HG02852 (cell line): ENCODE data around the gene MMD.
"Not testable (repeated sequence)": the region's sequence is repeated elsewhere in the genome, so short reads cannot be mapped to it uniquely, and the experiment has no call there.

Experiments used
- ATAC-seq: cut with Tn5 transposase; IDR thresholded peaks from one replicate; pipeline ENCODE4 v1.9.1; 2021; ENCODE audit warnings: mild to moderate bottlenecking, moderate library complexity; ENCODE audit not compliant: unreplicated experiment

Gene MMD

DNA sequence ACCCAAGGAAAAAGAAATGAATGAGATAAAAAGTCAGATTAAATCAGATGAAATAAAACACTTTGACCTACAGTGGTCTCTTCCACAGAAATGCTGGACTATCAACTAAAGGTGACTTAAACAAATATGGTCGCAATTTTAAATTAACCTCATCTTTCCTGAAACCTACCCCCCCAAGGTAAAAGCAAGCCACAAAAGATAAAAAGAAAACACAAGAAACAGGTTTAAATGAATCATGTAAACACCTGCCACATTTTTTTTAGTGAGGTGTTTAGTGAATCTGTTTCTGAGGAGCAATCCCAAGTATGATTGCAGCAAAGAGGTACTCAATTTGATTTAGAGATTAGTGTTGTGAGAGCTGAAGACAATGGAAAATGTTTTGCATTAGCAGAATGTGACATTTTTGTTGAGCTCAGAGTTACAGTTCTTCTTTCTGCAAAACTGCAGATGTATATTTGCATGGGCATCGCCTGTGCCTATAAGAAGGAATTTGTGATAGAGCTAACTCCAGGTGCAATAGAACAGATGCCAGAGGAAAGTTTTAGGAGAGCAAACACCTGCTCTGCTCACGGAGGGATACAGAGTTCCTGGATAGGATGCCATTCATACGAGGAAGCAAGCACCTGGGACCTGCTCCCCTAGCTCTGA lies 3.4 kb upstream of the MMD start:
- ATAC-seq = no peak

DNA sequence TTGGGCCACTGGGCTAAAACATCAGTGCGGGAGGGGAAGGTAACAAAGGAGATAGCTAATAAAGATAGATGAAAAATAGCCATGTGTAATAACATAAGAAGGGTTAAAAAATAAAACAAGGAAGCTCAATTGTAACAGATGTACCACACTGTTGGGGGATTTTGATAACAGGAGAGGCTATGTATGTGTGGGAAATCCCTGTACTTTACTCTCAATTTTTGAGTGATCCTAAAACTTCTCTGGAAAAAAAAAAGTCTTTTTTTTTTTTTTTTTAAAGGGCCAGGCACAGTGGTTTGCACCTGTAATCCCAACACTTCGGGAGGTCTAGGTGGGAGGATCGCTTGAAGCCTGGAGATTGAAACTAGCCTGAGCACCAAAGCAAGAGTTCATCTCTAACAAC lies 1.9 kb upstream of the MMD start:
- ATAC-seq = no peak

DNA sequence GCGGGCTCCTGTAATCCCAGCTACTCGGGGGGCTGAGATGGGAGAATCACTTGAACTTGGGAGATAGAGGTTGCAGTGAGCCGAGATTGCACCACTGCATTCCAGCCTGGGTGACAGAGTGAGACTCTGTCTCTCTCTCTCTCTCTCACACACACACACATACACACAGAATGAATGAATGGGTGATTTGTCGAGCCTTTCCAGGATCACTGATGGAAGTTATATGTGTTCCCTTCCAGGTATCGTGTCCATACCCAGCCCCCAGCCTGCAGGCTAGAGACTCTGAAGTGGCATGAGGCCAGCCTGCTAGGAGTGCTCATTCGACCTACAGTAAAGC lies 1.2 kb upstream of the MMD start:
- ATAC-seq = not testable (repeated sequence)

DNA sequence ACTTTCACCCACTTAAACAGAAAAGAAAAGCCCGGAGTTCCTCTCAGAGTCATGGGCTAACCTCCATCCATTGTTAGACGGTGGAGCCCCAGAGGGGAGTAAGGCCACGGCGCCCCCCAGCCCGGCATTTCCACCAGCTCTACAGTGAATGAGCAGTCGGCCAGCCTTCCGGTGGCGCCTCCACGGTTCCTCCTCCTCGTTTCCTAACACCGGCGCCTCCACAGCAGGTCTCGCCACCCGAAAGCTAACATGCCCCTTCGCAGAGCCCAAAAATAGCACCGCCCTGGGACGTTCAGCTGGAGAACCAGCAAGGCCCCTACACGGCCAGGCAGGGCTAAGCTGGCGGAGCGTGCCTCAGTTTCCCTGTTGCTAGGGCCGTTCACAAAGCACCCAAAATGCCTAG lies 858 bp downstream of the MMD start:
- no peak for ATAC-seq

DNA sequence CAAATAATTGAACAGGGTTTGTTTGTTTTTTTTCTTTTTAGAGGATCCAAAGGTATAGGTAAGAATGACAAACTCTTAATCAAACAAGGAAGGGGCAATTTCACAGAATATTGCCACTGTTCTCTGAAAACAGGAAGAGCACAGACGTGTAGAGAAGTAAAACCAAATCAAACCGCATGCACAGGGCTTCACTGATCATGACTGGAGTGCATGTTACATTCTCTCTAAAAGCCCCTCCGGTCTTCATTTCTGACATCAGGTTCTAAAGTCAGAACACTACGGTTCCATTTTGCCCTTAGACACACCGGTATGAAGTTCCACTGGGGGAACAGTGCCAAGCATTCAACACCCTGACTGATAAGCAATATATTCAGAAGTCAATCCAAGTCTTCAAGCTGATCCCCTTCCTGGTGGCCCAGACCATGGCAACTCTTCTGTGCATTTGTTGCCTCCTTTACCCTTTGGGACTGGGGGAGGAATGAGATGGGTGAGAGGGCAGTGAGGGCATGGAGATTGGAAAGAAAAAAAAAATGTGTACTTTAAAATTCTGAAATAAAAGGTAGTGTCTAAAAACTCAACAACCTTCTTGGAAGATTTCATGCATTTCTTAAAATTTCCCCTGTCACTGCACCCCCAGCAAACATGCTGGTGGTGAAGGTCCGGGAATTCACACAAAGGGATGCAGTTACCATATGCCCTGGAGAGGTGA lies 1.4 kb downstream of the MMD start:
- ATAC-seq = peak; percentile 33

DNA sequence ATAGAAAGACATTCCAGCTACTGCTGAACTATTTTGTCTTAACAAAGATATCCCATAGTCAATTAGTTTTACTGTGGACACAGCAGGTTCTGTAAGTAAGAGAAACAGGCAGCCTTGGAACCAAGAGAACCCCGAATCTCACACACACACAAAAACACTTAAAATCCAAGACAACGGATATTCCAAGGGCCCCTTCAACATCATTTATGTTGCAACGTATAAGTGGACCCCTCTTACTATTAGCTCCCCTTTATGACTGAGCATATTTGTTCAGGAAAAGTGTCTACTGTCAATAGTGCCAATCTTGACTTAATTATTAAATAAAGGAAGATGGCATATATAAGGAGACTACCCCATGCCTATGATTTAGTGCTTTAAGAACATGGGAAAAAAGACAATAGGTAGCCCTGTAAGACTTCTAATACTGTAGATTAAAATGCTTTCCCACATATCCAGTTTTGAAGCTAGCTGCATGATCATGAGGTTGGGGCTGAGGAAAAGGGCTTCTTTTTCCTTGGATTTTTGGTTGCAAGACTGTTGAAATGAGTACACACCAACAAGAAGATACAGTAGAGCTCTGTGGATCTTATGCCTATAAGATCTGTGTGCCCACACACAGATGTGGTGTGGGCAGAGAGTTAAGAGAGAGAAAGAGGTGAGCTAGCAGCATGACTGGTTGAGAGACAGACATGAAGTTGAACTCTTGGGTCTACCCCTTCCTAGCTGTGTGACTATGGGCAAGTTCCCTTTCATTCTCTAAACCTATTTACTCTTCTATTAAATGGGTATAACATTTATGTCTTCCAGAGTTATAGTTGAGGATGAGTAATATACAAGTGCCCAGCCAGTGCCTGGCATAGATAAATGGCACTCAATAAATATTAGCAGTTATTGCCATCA lies 3.0 kb downstream of the MMD start:
- no peak for ATAC-seq

DNA sequence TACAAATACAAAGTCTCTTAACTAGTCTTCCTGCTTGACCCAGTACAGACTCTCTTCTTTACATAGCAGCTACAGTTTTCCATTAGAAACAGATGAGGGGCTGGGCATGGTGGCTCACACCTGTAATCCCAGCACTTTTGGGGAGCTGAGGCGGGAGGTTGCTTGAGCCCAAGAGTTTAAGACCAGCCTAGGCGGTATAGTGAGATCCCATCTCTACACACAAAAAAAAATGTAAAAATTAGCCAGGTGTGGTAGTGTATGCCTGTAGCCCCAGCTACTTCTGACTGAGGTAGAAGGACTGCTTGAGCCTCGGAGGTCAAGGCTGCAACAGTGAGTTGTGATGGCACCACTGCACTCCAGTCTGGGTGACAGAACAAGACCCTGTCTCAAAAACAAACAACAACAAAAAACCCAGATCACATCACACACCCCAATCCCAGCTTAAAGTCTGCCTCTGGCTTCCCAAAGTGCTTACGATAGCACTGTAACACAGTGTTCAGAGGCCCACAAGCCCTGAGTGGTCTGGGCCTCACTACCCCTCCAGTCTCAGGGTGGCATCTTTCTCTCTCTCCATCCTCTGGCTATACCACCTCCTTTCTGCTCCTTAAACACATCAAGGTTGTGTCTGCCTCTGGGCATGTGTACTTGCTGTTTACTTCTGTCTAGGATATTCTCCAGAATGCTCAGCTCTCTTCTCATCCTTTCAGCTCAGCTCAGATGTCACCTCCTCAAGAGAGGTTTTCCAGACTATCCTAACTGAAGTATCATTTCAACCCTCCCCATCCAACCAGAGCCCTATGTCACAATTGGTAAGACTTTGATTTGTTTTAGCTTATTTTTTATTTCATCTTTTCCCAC lies 4.0 kb downstream of the MMD start:
- no peak for ATAC-seq

DNA sequence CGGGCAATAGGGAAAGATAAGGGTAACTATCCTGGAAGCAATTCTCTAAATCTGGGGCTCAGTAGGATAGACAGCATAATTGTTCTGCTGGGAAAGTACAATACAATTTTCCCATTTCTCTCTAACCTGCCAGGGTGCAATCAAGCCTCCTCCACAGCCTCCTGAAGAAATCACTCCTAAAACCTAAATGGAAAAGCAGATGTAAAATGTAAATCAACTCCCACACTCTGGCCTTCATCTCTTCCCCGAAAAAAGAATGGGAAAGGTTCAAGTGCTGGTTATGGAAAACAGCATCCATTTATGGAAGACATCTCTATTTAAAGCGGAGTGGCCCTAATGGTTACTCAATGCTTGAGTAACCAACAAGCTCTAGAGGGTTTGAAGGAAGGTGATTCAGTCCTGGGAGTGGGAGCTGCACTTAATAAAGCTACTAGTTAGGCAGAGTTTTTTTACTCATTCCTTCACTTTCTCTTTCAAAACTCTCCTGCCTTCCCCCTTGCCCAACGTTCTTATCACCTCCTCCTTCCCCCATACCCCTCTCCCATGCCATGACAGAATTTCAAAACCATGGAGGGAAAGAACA lies 5.1 kb downstream of the MMD start:
- ATAC-seq = no peak

DNA sequence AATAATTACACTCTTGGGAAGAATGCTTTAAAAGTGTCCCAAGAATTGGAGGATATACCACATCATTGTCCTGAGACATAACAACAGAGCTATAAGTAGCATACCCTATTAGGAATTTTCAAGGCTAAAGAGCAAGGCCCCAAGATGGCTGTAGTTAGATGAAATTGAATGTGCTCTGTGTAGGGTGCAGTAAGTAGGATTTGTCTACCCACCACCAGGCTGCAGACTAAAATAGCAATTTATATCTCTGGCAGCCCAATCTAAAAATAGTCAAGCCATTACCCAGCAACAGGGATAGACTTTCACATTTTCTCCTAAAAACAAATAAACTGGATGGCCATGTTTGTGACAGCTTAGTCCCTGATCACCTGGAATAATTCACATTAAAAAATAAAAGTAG lies 5.6 kb downstream of the MMD start:
- ATAC-seq = no peak

DNA sequence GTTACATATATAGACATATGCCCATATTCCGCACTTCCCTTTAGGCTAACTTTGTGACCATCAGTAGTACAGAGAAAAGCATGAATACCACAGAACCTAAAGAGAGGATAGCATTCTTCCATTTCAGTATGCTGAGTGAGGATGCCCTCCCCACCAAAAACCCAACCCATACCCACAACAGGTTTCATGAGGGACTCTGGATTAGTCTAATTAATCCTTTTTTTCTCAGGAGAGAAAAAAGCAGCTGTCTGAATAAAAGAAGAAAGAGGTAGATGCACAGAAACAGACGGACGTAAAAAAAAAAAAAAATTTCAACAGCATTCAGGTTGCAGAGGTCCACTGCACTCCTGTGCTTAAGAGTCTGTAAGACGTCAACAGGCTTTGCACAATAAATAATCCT lies 6.7 kb downstream of the MMD start:
- no peak for ATAC-seq

DNA sequence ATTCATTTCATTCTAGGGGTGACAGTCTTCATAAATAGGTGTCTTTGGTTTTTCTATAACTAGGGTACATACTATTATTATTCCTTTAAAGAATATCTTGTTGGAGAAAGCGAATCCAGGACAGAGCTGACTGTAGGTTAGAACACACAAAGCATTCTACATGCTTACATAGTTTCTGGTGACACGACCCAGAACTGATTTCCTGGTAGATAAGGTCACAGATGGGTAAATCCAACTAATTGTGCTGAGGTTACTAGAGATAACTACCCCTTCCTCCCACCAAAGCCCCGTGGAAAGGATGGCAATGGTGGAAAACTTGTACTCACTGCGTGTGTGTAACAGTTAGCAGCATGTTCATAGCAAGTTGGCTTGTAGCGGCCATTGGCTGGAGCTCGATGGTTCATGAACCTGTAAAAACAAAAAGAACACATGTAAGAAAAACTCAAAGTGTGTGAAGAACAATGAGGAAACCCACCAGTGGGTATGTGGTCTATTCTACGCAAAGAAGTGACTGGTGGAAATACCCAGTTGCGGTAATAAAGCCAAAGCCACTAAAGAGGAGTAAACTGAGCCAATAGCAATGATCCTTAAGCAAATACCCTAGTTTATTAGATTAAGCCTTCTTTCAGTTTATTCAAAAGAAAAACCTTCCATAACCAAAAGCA lies 7.7 kb downstream of the MMD start:
- no peak for ATAC-seq

DNA sequence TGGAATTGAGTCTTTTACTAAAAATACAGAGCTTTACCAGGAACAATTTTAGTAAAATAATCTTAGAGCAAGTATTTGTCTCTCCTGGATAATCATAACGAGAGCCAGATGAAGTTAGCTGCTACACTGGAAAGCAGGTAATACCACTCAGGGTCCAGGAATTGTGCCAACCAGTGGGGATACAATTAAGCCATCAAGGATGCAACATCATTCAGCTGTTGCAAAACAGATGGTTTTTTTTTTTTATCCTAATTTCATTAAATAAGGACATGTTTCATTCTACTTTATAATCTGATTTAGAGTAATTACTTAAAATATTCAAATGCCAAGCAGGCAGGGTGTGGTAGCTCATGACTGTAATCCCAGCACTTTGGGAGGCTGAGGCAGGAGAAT lies 10.2 kb downstream of the MMD start:
- no peak for ATAC-seq

DNA sequence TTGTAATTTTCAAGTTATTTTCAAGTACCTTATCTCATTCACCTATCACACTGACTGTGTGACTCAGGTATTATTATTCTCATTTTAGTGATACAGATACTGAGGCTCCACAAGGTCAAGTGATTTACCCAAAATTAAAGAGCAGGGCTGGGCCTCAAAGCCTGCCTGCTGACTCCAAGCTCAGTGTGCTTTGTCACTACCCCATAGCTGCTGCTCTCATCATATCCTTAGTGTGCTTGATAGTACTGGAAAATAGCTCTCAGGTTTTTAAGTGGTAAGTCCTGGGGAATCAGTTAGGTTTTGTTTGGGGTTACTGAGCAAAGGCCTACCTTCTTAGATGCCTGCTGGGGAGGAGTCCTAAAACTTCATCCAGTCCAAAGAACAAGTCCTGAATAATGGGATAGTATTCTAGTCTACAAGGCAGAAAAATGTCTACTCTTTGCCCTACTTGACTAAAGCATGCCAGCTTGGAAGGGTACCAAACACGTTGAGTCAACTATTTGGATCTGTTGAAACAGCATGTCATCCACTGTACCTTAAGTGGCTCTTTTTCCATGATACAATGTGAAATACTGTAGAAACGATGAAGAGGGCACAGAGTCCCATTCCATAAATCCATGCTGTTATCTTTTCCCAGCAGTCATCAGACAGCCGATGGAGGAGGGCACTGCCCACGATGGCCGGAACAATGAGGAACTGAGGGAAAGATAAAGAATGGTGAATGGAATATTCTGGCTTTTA lies 10.7 kb downstream of the MMD start:
- ATAC-seq = no peak

DNA sequence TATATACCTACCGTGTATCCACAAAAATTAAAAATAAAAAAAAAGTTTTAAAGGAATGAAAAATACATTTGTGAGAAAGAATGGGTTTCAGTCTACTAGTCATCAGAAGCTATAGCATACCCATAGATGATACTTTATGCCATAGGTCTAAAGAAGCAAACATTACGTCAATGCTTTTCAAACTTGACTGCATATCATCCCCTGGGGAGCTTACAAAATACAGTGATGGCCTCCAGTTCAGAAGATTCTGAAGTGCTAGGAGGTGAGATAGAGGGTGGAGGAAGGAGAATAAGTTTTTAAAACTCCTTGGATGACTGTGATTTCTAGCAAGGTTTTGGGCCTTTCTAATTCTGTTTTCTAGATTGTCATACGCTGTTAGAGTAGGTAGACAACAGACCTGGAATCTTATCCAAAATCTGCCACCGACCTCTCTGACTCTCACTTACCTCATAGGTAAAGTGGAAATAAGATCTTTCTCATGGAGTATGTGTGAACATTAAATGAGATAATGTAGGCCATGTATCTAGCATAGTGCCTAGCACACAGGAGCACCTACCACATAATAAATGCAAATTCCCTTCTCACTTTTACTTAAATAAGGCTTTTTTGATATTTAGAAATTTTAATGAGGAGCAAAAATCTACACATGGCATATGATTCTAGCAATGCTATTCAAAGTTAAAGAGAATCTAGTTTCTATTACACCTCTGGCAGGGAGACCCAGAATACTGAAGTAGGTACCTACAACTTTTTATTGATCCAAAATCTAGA lies 12.4 kb downstream of the MMD start:
- ATAC-seq = no peak

DNA sequence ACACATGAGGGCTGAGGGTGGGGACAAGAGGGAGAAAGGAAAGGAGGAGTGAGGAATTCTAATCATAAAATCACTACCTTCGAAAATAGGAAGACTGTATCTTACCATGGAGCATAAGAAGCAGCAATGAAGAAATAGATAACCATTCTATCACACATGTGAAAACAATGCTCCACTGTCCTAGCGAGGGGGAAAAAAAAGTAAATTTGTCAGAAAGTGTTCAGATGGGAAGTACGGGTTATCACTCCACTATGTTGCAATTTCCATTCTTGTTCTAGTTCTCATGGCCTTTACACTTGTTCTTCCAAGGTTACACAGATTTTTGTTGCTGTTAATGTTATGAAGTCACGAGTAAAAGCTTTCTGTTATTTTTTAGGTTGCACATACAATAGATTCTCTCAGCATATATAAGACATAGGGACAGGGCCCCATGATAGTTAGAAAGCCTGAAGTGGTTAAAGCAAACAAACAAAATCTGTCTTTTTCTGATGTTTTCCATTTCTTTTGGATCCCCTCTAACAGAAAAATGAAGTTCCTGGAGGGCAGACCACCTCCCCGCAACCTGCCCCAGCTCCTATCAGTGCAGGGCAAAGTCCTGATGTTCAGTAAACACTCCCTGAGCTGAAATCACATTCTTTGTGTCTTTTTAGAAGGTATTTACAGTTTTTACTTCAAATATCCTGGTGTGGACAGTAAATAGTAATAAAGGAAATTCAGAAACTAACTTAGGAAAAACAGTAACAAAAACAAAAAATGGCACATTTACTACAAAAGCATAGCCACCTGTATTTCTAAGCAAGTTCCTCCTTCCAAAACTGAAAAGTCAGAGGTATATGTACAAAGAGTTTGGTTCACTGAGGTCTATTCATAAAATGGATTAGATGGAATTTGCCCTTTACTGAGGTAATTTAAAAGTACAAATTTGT lies 13.7 kb downstream of the MMD start:
- ATAC-seq = no peak

DNA sequence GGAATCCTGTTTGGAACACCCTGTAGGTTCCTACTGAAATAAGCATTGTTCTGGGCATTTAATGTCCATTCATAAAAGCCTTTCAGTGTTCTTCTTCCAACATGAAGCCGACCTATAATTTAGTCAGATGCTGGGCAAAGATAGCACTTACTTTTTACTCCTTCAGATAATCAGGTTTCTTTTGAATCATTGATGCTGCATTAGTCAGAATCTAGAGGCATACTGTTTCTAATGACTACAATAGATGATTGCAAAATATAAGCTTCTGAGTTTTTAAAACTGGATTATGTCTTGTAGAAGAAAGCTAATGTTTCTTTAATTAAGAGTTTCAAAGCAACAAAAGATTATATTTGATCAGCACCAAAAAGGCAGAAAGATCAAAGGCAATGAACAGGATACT lies 16.0 kb downstream of the MMD start:
- ATAC-seq = no peak

DNA sequence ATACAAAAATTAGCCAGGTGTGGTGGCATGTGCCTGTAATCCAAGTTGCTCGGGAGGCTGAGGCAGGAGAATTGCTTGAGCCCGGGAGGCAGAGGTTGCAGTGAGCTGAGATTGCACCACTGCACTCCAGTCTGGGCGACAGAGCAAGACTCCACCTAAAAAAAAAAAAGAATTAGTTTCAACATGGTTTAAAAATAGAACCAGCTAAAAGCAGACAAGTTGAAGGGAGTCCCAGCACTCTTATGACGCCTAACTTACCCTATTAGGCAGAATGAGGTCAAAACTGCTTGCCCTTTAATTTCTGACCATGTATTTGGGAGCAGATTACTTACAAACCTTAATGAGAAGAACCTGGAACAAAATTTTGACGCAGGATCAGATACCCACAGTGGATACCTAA lies 17.4 kb downstream of the MMD start:
- ATAC-seq = not testable (repeated sequence)

DNA sequence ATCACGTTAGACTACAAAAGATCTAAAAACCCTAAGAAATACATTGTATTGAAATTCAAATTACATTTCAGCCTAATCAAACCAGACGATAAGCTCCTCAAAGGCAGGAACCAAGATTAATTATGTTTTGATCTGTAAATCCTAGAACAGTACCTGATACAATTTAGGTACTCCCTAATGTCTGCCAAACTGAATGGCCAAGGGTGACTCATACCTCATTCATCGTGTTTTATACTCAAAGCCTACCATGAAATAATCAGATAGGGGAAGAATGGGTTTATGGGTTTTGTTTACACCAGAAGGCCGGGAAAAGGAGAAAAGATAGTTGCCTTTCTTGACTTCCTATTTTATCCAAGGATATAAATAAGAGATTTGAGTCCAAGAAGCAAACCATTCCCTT lies 19.3 kb downstream of the MMD start:
- no peak for ATAC-seq
